Keratinocyte (primary cell): ENCODE measurements around the gene FRRS1L. TPM values are rescaled to one million over a fixed set of nuclear protein-coding genes. Genes with fewer than 3 reads are reported as not detected.

Experiments used
- DNase-seq: peaks from one replicate; pipeline ENCODE4 v3.0.0-alpha.2; 2011; ENCODE audit warnings: low read depth, missing footprints, low spot score
- FAIRE-seq: peaks from 2 replicates; lab custom pipeline; 2011; peaks lifted over from hg19 to GRCh38; lab: Jason Lieb, UNC
- H2AFZ ChIP-seq: 2 replicates; pipeline ENCODE4 v1.6.0; 2012; ENCODE audit warnings: low read length, control low read depth, inconsistent platforms; ENCODE audit not compliant: control insufficient read depth
- H3K27ac ChIP-seq: 2 replicates; pipeline ENCODE4 v1.5.1; 2011; ENCODE audit warnings: low read length; ENCODE audit not compliant: control insufficient read depth, insufficient read depth
- H3K27me3 ChIP-seq: 3 replicates; pipeline ENCODE4 v1.6.0; 2011; ENCODE audit warnings: low read length; ENCODE audit not compliant: control insufficient read depth, insufficient read depth; ENCODE audit errors: extremely low read depth
- H3K36me3 ChIP-seq, 2 experiments: 2 replicates in 1 of 2; 3 replicates in 1 of 2; pipeline ENCODE4 v1.5.1; 2011; ENCODE audit warnings: low read length in 2 of 2, mild to moderate bottlenecking in 1 of 2; ENCODE audit not compliant: control insufficient read depth in 2 of 2, insufficient read depth in 2 of 2; ENCODE audit errors: extremely low read depth in 1 of 2
- H3K4me1 ChIP-seq: 3 replicates; pipeline ENCODE4 v1.5.1; 2011; ENCODE audit warnings: low read length; ENCODE audit not compliant: control insufficient read depth, insufficient read depth; ENCODE audit errors: extremely low read depth
- H3K4me2 ChIP-seq: 3 replicates; pipeline ENCODE4 v1.6.0; 2011; ENCODE audit warnings: low read depth, low read length; ENCODE audit not compliant: control insufficient read depth, insufficient read depth; ENCODE audit errors: extremely low read depth
- H3K4me3 ChIP-seq, 3 experiments: fragments of 200-600 bp in 1 of 3; sonication (generic) in 1 of 3; 2 replicates in 2 of 3; 3 replicates in 1 of 3; pipeline ENCODE4 v1.5.1; 2011 to 2016; ENCODE audit warnings: low read length in 3 of 3, mild to moderate bottlenecking in 3 of 3, control low read depth in 2 of 3, inconsistent platforms in 1 of 3, low read depth in 1 of 3, mixed read lengths in 1 of 3, mixed run types in 1 of 3, moderate library complexity in 1 of 3; ENCODE audit not compliant: control insufficient read depth in 2 of 3, insufficient read depth in 2 of 3; ENCODE audit errors: extremely low read depth in 1 of 3
- H3K79me2 ChIP-seq: 2 replicates; pipeline ENCODE4 v1.6.0; 2012; ENCODE audit warnings: low read length; ENCODE audit not compliant: control insufficient read depth, insufficient read depth
- H3K9ac ChIP-seq: 3 replicates; pipeline ENCODE4 v1.6.0; 2011; ENCODE audit warnings: low read length; ENCODE audit not compliant: control insufficient read depth, insufficient read depth; ENCODE audit errors: extremely low read depth
- H3K9me1 ChIP-seq: 3 replicates; pipeline ENCODE4 v1.6.0; 2011; ENCODE audit warnings: low read length; ENCODE audit not compliant: control insufficient read depth, insufficient read depth; ENCODE audit errors: extremely low read depth
- H3K9me3 ChIP-seq: 2 replicates; pipeline ENCODE4 v1.5.1; 2012; ENCODE audit warnings: low read depth, low read length; ENCODE audit not compliant: control insufficient read depth
- H4K20me1 ChIP-seq: 3 replicates; pipeline ENCODE4 v1.6.0; 2011; ENCODE audit warnings: low read length; ENCODE audit not compliant: control insufficient read depth, insufficient read depth; ENCODE audit errors: extremely low read depth
- CTCF ChIP-seq, 3 experiments: IDR thresholded peaks in 1 of 3; conservative IDR thresholded peaks in 1 of 3; optimal IDR thresholded peaks in 1 of 3; 2 replicates in 2 of 3; 3 replicates in 1 of 3; pipeline versions ENCODE3 to v1.5.1; 2011; ENCODE audit warnings: low read length in 3 of 3, mild to moderate bottlenecking in 3 of 3, moderate library complexity in 2 of 3, control low read depth in 1 of 3, inconsistent platforms in 1 of 3; ENCODE audit not compliant: insufficient read depth in 2 of 3; ENCODE audit errors: extremely low read depth in 1 of 3
- EZH2 ChIP-seq: IDR thresholded peaks from one replicate; pipeline ENCODE4 v1.6.1; 2012; ENCODE audit warnings: inconsistent platforms, mild to moderate bottlenecking, low read length, moderate library complexity
- dilution Hi-C: fragments of 300-500 bp; cut with MboI; formaldehyde crosslinking; loops from one replicate; pipeline ENCODE4 v1.7.0; 2020; ENCODE audit warnings: low sequenced_read_pairs; ENCODE audit not compliant: extremely low pct_ligation_motif_present
- polyA plus RNA-seq, 5 experiments: library from polyadenylated mRNA; depleted of rRNA in 3 of 5; stranded (reverse) in 3 of 5; stranded (forward) in 1 of 5; unstranded in 1 of 5; fragments of >200 nt; gene quantifications; 1 replicate in 1 of 5; 2 replicates in 3 of 5; 3 replicates in 1 of 5; pipeline versions ENCODE4 v1.2.1 to v1.2.3, GENCODE V29; 2011 to 2012; ENCODE audit warnings: missing spikeins in 2 of 5, low read depth in 1 of 5, low replicate concordance in 1 of 5

The FRRS1L gene
- polyA plus RNA-seq, 1 donor (not counting 4 experiments of a cell fraction or from before 2014, with no cell fraction given): not detected

GRCh38 chr9:109192732-109193361 lies 25.8 kb upstream of the FRRS1L start:
- dilution Hi-C loops: no loop called here
- no peak for DNase-seq
- no peaks in the 10 kb centered on the region for H3K4me1 ChIP-seq
- no peaks in the 10 kb centered on the region for H3K9me1 ChIP-seq
- H3K9ac ChIP-seq: no peak overlapping the region
- no peak for FAIRE-seq
- H3K4me3 ChIP-seq: no peak overlapping the region
- no peaks in the 10 kb centered on the region for H3K36me3 ChIP-seq
- no peaks in the 10 kb centered on the region for H3K9me3 ChIP-seq
- H3K4me2 ChIP-seq: no peak overlapping the region
- no peaks in the 10 kb centered on the region for H3K79me2 ChIP-seq
- peak; percentile 30 to 57 (median 45) for TF ChIP-seq CTCF (optimal IDR thresholded peaks at IDR 0.05 in 1 of 3, IDR thresholded peaks at IDR 0.05 in 1 of 3, conservative IDR thresholded peaks at IDR 0.05 in 1 of 3; ENCODE audit: extremely low read depth in 1 of 3, insufficient read depth in 2 of 3, low read length in 3 of 3)
- TF ChIP-seq EZH2: no peak
- peaks cover 10% of the 10 kb centered on the region for H3K27me3 ChIP-seq
- H2AFZ ChIP-seq: no peak overlapping the region
- H4K20me1 ChIP-seq: no peaks in the 10 kb centered on the region
- no peak overlapping the region for H3K27ac ChIP-seq

GRCh38 chr9:109191746-109192145 lies 24.7 kb upstream of the FRRS1L start:
- no peak overlapping the region for H3K4me3 ChIP-seq
- no peaks in the 10 kb centered on the region for H3K4me1 ChIP-seq
- DNase-seq (no peak), FAIRE-seq (no peak)
- H3K36me3 ChIP-seq: no peaks in the 10 kb centered on the region
- no peaks in the 10 kb centered on the region for H3K79me2 ChIP-seq
- no peak overlapping the region for H3K4me2 ChIP-seq
- H3K27ac ChIP-seq: no peak overlapping the region
- H2AFZ ChIP-seq: no peak overlapping the region
- H4K20me1 ChIP-seq: no peaks in the 10 kb centered on the region
- no peak overlapping the region for H3K9ac ChIP-seq
- no peaks in the 10 kb centered on the region for H3K9me1 ChIP-seq
- dilution Hi-C loops: no loop called here
- H3K9me3 ChIP-seq: no peaks in the 10 kb centered on the region
- H3K27me3 ChIP-seq: peaks cover 10% of the 10 kb centered on the region
- TF ChIP-seq EZH2 (no peak), CTCF (optimal IDR thresholded peaks at IDR 0.05 in 1 of 3, IDR thresholded peaks at IDR 0.05 in 1 of 3, conservative IDR thresholded peaks at IDR 0.05 in 1 of 3; ENCODE audit: extremely low read depth in 1 of 3, insufficient read depth in 2 of 3, low read length in 3 of 3) (no peak)
